Endothelial cell of umbilical vein (primary cell): ENCODE data around the gene KLHL26. TPM values are rescaled to one million over a fixed set of nuclear protein-coding genes. Genes with fewer than 3 reads are reported as not detected.

Experiments
- BruUV-seq: library from RNA; stranded (reverse); fragments of 400-500 nt; replicated peaks from 2 replicates; lab custom pipeline; 2021; lab: Mats Ljungman, UMichigan
- CTCF ChIA-PET: fragments of 300-600, 350-600 bp; sonication (Branson Sonifier 250); formaldehyde crosslinking; loops from one replicate; lab custom pipeline; 2021; ENCODE audit warnings: antibody characterized with exemption, inconsistent platforms; lab: Charles Lee
- POLR2A ChIA-PET: fragments of 300-600, 350-600 bp; sonication (Branson Sonifier 250); formaldehyde crosslinking; loops from one replicate; lab custom pipeline; 2021; ENCODE audit warnings: antibody characterized with exemption, inconsistent platforms; lab: Charles Lee
- DNase-seq: peaks from one replicate; pipeline ENCODE4 v3.0.0-alpha.2; 2011; ENCODE audit warnings: low read depth, low spot score
- FAIRE-seq: peaks from 2 replicates; lab custom pipeline; 2011; peaks lifted over from hg19 to GRCh38; lab: Jason Lieb, UNC
- H2AFZ ChIP-seq: 2 replicates; pipeline ENCODE4 v1.6.0; 2012; ENCODE audit warnings: low read depth, low read length, control low read depth, inconsistent platforms
- H3K27ac ChIP-seq: 2 replicates; pipeline ENCODE4 v1.5.1; 2011; ENCODE audit warnings: low read depth, mild to moderate bottlenecking, control low read depth, low read length, moderate library complexity; ENCODE audit not compliant: insufficient read depth
- H3K27me3 ChIP-seq, 2 experiments: 2 replicates each; pipeline versions ENCODE4 v1.6.0 to v1.6.1; 2011; ENCODE audit warnings: low read length in 2 of 2, mixed read lengths in 1 of 2; ENCODE audit not compliant: control insufficient read depth in 2 of 2, insufficient read depth in 2 of 2
- H3K36me3 ChIP-seq, 2 experiments: 2 replicates in 1 of 2; 3 replicates in 1 of 2; pipeline ENCODE4 v1.5.1; 2011; ENCODE audit warnings: low read length in 2 of 2, mild to moderate bottlenecking in 1 of 2, moderate library complexity in 1 of 2; ENCODE audit not compliant: control insufficient read depth in 2 of 2, insufficient read depth in 2 of 2; ENCODE audit errors: extremely low read depth in 1 of 2
- H3K4me1 ChIP-seq: 3 replicates; pipeline ENCODE4 v1.5.1; 2011; ENCODE audit warnings: mild to moderate bottlenecking, low read length; ENCODE audit not compliant: control insufficient read depth, insufficient read depth; ENCODE audit errors: extremely low read depth
- H3K4me2 ChIP-seq: 2 replicates; pipeline ENCODE4 v1.6.1; 2011; ENCODE audit warnings: low read length, control low read depth, mixed read lengths; ENCODE audit not compliant: insufficient read depth
- H3K4me3 ChIP-seq, 3 experiments: fragments of 200-600 bp in 1 of 3; sonication (generic), shearing (Covaris generic) in 1 of 3; replicated peaks in 1 of 3; 2 replicates each; pipeline ENCODE4 v1.5.1; 2011 to 2016; ENCODE audit warnings: control low read depth in 3 of 3, low read length in 3 of 3, mild to moderate bottlenecking in 2 of 3, inconsistent platforms in 1 of 3, low read depth in 1 of 3, moderate library complexity in 1 of 3; ENCODE audit not compliant: insufficient read depth in 1 of 3
- H3K79me2 ChIP-seq: 2 replicates; pipeline ENCODE4 v1.6.0; 2012; ENCODE audit warnings: low read length, inconsistent platforms; ENCODE audit not compliant: control insufficient read depth, insufficient read depth
- H3K9ac ChIP-seq: replicated peaks from 2 replicates; pipeline ENCODE3; 2011; ENCODE audit warnings: low read length, control low read depth; ENCODE audit not compliant: insufficient read depth; ENCODE audit errors: extremely low read depth
- H3K9me1 ChIP-seq: replicated peaks from 3 replicates; pipeline ENCODE4 v1.6.0; 2011; ENCODE audit warnings: mild to moderate bottlenecking, low read length; ENCODE audit not compliant: control insufficient read depth, insufficient read depth; ENCODE audit errors: extremely low read depth
- H3K9me3 ChIP-seq: replicated peaks from 2 replicates; pipeline ENCODE4 v1.5.1; 2012; ENCODE audit warnings: low read length, inconsistent platforms; ENCODE audit not compliant: control insufficient read depth, insufficient read depth
- H4K20me1 ChIP-seq: replicated peaks from 2 replicates; pipeline ENCODE3; 2011; ENCODE audit warnings: mild to moderate bottlenecking, low read length; ENCODE audit not compliant: control insufficient read depth, insufficient read depth; ENCODE audit errors: extremely low read depth
- EZH2 ChIP-seq: IDR thresholded peaks from 2 replicates; pipeline ENCODE4 v1.6.1; 2012; ENCODE audit warnings: borderline replicate concordance, low read depth, mild to moderate bottlenecking, moderate library complexity, low read length, inconsistent platforms; ENCODE audit not compliant: severe bottlenecking
- FOS ChIP-seq: IDR thresholded peaks from 2 replicates; pipeline ENCODE4 v1.6.1; 2011; ENCODE audit warnings: mild to moderate bottlenecking, low read length, moderate library complexity, borderline replicate concordance; ENCODE audit not compliant: insufficient read depth
- GATA2 ChIP-seq: IDR thresholded peaks from 2 replicates; pipeline ENCODE4 v1.7.0; 2011; ENCODE audit warnings: low read depth, mild to moderate bottlenecking, moderate library complexity, mixed read lengths, low read length; ENCODE audit not compliant: insufficient read length, insufficient read depth
- JUN ChIP-seq: IDR thresholded peaks from 2 replicates; pipeline ENCODE4 v1.6.1; 2011; ENCODE audit warnings: borderline replicate concordance, low read depth; ENCODE audit not compliant: insufficient read length, insufficient read depth
- MYC ChIP-seq: IDR thresholded peaks from one replicate; pipeline ENCODE4 v1.6.1; 2011; ENCODE audit warnings: mild to moderate bottlenecking, low read depth, low read length
- POLR2A ChIP-seq: IDR thresholded peaks from 2 replicates; pipeline ENCODE4 v1.6.1; 2012; ENCODE audit warnings: low read depth, mild to moderate bottlenecking, control low read depth, low read length
- POLR2AphosphoS5 ChIP-seq: IDR thresholded peaks from 2 replicates; pipeline ENCODE4 v1.6.1; 2012; ENCODE audit warnings: low read depth, mild to moderate bottlenecking, control low read depth, low read length, moderate library complexity; ENCODE audit not compliant: insufficient read depth
- dilution Hi-C: fragments of 300-500 bp; cut with MboI; formaldehyde crosslinking; loops from one replicate; pipeline ENCODE4 v1.15.0; 2019; ENCODE audit warnings: low sequenced_read_pairs; ENCODE audit not compliant: extremely low pct_ligation_motif_present
- intact Hi-C: fragments of 100-400 bp; cut with micrococcal nuclease; formaldehyde crosslinking; loops from one replicate; pipeline ENCODE4 v1.10.0; 2022
- polyA plus RNA-seq, 4 experiments: library from polyadenylated mRNA; depleted of rRNA in 3 of 4; stranded (reverse) in 3 of 4; unstranded in 1 of 4; fragments of >200 nt; gene quantifications; 2 replicates each; pipeline versions ENCODE4 v1.2.1 to v1.2.3, GENCODE V29; 2011 to 2012; ENCODE audit warnings: missing spikeins in 1 of 4
- total RNA-seq: library from RNA; stranded (reverse); gene quantifications from 2 replicates; pipeline ENCODE4 v1.2.3, GENCODE V29; 2021
- TF ChIP-seq, protein P1 (sequence below): IDR thresholded peaks from 2 replicates; pipeline ENCODE4 v1.6.1; 2011; ENCODE audit not compliant: insufficient read depth, insufficient read length
- TF ChIP-seq, protein P2 (sequence below), 2 donors: IDR thresholded peaks; 1 replicate in 1 of 2; 2 replicates in 1 of 2; pipeline ENCODE4 v1.5.1; 2011; ENCODE audit warnings: low read length in 2 of 2, mild to moderate bottlenecking in 2 of 2, moderate library complexity in 2 of 2, control low read depth in 1 of 2, inconsistent platforms in 1 of 2, low read depth in 1 of 2; ENCODE audit not compliant: insufficient read depth in 1 of 2; ENCODE audit errors: extremely low read depth in 1 of 2

The KLHL26 gene
- total and polyA plus RNA-seq, 2 donors (not counting 3 experiments of a cell fraction or from before 2014, with no cell fraction given) = 2.4 to 6.2 TPM

DNA sequence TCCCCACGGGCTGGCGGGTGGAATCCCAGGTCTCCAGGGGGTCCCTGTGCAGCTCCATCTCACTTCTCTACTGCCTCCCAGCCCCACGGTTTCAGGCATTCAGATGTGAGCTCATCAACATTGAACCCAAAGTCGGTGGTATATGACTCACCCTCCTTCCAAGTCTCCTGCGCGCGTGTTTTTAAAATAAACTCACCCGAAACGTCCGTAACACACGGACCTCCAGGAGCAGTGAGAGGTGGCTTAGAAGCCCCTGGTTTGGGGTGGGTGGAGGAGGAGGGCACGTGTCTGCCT is 32.6 kb downstream of the KLHL26 start:
- CTCF ChIA-PET = no interaction called here
- Histone ChIP-seq H3K9me1 (no peaks in the 10 kb centered on the region), H3K9ac (no peak overlapping the region), H3K27ac (no peak overlapping the region), H3K9me3 (no peaks in the 10 kb centered on the region), H4K20me1 (no peaks in the 10 kb centered on the region), H3K36me3 (peaks cover 2 to 9% of the 10 kb centered on the region in 2 experiments), H3K4me3 (no peak overlapping the region), H3K4me2 (no peak overlapping the region), H3K4me1 (peaks cover 3% of the 10 kb centered on the region), H3K27me3 (no peaks in the 10 kb centered on the region), H2AFZ (no peak overlapping the region), H3K79me2 (no peaks in the 10 kb centered on the region)
- TF ChIP-seq POLR2AphosphoS5 = no peak
- no peak for TF ChIP-seq FOS
- TF ChIP-seq GATA2 = no peak
- TF ChIP-seq, protein P1, sequence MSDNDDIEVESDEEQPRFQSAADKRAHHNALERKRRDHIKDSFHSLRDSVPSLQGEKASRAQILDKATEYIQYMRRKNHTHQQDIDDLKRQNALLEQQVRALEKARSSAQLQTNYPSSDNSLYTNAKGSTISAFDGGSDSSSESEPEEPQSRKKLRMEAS = no peak
- no peak for TF ChIP-seq JUN
- TF ChIP-seq, protein P2, sequence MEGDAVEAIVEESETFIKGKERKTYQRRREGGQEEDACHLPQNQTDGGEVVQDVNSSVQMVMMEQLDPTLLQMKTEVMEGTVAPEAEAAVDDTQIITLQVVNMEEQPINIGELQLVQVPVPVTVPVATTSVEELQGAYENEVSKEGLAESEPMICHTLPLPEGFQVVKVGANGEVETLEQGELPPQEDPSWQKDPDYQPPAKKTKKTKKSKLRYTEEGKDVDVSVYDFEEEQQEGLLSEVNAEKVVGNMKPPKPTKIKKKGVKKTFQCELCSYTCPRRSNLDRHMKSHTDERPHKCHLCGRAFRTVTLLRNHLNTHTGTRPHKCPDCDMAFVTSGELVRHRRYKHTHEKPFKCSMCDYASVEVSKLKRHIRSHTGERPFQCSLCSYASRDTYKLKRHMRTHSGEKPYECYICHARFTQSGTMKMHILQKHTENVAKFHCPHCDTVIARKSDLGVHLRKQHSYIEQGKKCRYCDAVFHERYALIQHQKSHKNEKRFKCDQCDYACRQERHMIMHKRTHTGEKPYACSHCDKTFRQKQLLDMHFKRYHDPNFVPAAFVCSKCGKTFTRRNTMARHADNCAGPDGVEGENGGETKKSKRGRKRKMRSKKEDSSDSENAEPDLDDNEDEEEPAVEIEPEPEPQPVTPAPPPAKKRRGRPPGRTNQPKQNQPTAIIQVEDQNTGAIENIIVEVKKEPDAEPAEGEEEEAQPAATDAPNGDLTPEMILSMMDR (IDR thresholded peaks at IDR 0.05; ENCODE audit: extremely low read depth in 1 of 2, insufficient read depth in 1 of 2, low read depth in 1 of 2, low read length in 2 of 2) = no peak
- no peak for TF ChIP-seq POLR2A
- TF ChIP-seq MYC = no peak
- TF ChIP-seq EZH2 = no peak
- intact Hi-C loops (no loop called here), dilution Hi-C loops (no loop called here)
- DNase-seq (no peak), FAIRE-seq (no peak)
- POLR2A ChIA-PET = no interaction called here
- BruUV-seq = no TSS peak
